Measurements from ENCODE around the gene COPZ1. TPM values are rescaled to one million over a fixed set of nuclear protein-coding genes. Genes with fewer than 3 reads are reported as not detected.

Gene COPZ1
- total and polyA plus RNA-seq, 9 of the 15 experiments (the other 6 are each of a cell fraction or from before 2014, with no cell fraction given) = 137 to 487 (median 233) TPM

- TF ChIP-seq POU5F1 (IDR thresholded peaks at IDR 0.05; ENCODE audit: borderline replicate concordance, low read depth, low read length, partially characterized antibody) = no peak
- no peak for TF ChIP-seq NCOA2 (IDR thresholded peaks at IDR 0.05; ENCODE audit: partially characterized antibody in 2 of 2)
- TF ChIP-seq ELF4 (CRISPR knock-in tag; IDR thresholded peaks at IDR 0.05) = no peak; the same call in 1 of the 2 replicates
- TF ChIP-seq ZNF3 (CRISPR knock-in tag; IDR thresholded peaks at IDR 0.05) = no peak
- no peak; the same call in 1 of the 2 replicates for TF ChIP-seq ZNF395 (CRISPR knock-in tag; IDR thresholded peaks at IDR 0.05)
- peak in 1 of 2 experiments; percentile 45; a peak in 1 of 4 replicates for TF ChIP-seq ETV6 (IDR thresholded peaks at IDR 0.05; ENCODE audit: borderline replicate concordance in 1 of 2, low read depth in 2 of 2, low read length in 1 of 2)
- no peak for TF ChIP-seq ETV6 (CRISPR knock-in tag; IDR thresholded peaks at IDR 0.05; ENCODE audit: borderline replicate concordance)
- no peak for TF ChIP-seq TGIF2 (CRISPR knock-in tag; IDR thresholded peaks at IDR 0.05)
- no peak for TF ChIP-seq EWSR1 (IDR thresholded peaks at IDR 0.05; ENCODE audit: borderline replicate concordance, low read depth, partially characterized antibody)
- peak; percentile 24; the same call in 1 of the 2 replicates for TF ChIP-seq ZNF239 (CRISPR knock-in tag; IDR thresholded peaks at IDR 0.05)
- no peak for TF ChIP-seq ZNF584 (CRISPR knock-in tag; IDR thresholded peaks at IDR 0.05; ENCODE audit: low read depth)
- peak; percentile 43; the same call in 1 of the 2 replicates for TF ChIP-seq E2F3 (CRISPR knock-in tag; IDR thresholded peaks at IDR 0.05)
- no peak for TF ChIP-seq GTF2E2 (tag; IDR thresholded peaks at IDR 0.05)
- no peak for TF ChIP-seq UBTF (IDR thresholded peaks at IDR 0.05; ENCODE audit: borderline replicate concordance in 1 of 2, low read depth in 2 of 2, low read length in 2 of 2)
- no peak for TF ChIP-seq RHOXF2B (CRISPR knock-in tag; conservative IDR thresholded peaks at IDR 0.05)
- no peak for TF ChIP-seq NFXL1 (CRISPR knock-in tag; IDR thresholded peaks at IDR 0.05)
- TF ChIP-seq ATF2 (CRISPR knock-in tag; IDR thresholded peaks at IDR 0.05) = no peak
- peak; percentile 46; the same call in 1 of the 2 replicates for TF ChIP-seq ZFX (CRISPR knock-in tag; IDR thresholded peaks at IDR 0.05)
- no peak for TF ChIP-seq SREBF1 (IDR thresholded peaks at IDR 0.05; ENCODE audit: borderline replicate concordance, low read depth, low read length)
- peak; percentile 91 for TF ChIP-seq ESRRA (IDR thresholded peaks at IDR 0.05; ENCODE audit: borderline replicate concordance, low read depth)
- 0 out of 2 replicates have a peak, but pooled peaks have one; percentile 69 for TF ChIP-seq ZNF76 (CRISPR knock-in tag; IDR thresholded peaks at IDR 0.05; ENCODE audit: borderline replicate concordance)
- TF ChIP-seq IRF2 (CRISPR knock-in tag; IDR thresholded peaks at IDR 0.05) = no peak
- TF ChIP-seq CHCHD3 (CRISPR knock-in tag; IDR thresholded peaks at IDR 0.05) = no peak
Measured at GRCh38 chr12:54294152-54294952, 30.6 kb upstream of the COPZ1 start (continued).
